ENCODE results near the gene POLR1C. TPM values are rescaled to one million over a fixed set of nuclear protein-coding genes. Genes with fewer than 3 reads are reported as not detected.
"Not testable (repeated sequence)": the region's sequence is repeated elsewhere in the genome, so short reads cannot be mapped to it uniquely, and the experiment has no call there.

The POLR1C gene
- total RNA-seq, 1 experiment from 2014 or later, result 84.6 TPM

DNA sequence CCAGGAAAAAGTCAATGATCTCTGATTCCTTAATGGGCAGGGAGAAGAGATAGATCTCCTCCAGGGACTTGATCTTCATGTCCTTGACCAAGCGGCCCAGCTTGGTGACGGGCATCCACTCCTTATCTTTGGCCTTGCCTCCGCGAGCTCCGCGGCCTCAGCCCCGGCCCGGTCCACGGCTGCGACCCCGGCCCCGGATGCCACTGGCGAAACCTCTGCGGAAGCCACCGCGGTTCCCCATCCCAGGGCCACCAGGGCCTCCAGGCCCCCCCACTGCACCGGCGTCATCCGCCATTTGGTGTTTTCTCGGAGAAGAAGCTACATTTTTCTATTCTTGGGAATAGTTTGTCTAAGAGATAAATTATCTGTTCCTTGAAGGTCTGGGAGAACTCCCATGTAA lies 22.5 kb downstream of the POLR1C start:
- H3K9ac ChIP-seq (ENCODE audit: low read length); H3K9me2 ChIP-seq (ENCODE audit: insufficient read depth); BruUV-seq (replicated peaks); H3K27me3 ChIP-seq (ENCODE audit: insufficient read depth, low read length); H3K9me3 ChIP-seq (ENCODE audit: control insufficient read depth in 1 of 2, insufficient read depth in 1 of 2, low read depth in 1 of 2, low read length in 2 of 2); DNase-seq (ENCODE audit: low read depth, low spot score); H4K20me1 ChIP-seq (ENCODE audit: insufficient read depth); H3K27ac ChIP-seq (ENCODE audit: low read depth, low read length); RAD21 ChIA-PET (ENCODE audit: low non-redundant PET in 1 of 2, low total read pairs in 2 of 2, uncharacterized antibody in 2 of 2, unreplicated experiment in 2 of 2); H3K4me3 ChIP-seq (replicated peaks in 1 of 2; ENCODE audit: low read depth in 1 of 2, low read length in 2 of 2); H3K4me2 ChIP-seq (ENCODE audit: low read length); intact Hi-C loops (cut with micrococcal nuclease); POLR2A ChIA-PET; H2AFZ ChIP-seq (ENCODE audit: low read depth, low read length, poor library complexity, severe bottlenecking); ATAC-seq; H3K4me1 ChIP-seq (ENCODE audit: control insufficient read depth in 1 of 2, insufficient read depth in 2 of 2, low read length in 2 of 2); CTCF ChIA-PET: not testable (repeated sequence)
- H3K36me3 ChIP-seq (ENCODE audit: control insufficient read depth in 1 of 2, insufficient read depth in 2 of 2, low read length in 2 of 2), result peaks cover 28 to 33% of the 10 kb centered on the region in 2 experiments; a peak in 3 of 4 replicates
- H3K79me2 ChIP-seq (ENCODE audit: insufficient read depth, low read length), result peaks cover 15% of the 10 kb centered on the region

DNA sequence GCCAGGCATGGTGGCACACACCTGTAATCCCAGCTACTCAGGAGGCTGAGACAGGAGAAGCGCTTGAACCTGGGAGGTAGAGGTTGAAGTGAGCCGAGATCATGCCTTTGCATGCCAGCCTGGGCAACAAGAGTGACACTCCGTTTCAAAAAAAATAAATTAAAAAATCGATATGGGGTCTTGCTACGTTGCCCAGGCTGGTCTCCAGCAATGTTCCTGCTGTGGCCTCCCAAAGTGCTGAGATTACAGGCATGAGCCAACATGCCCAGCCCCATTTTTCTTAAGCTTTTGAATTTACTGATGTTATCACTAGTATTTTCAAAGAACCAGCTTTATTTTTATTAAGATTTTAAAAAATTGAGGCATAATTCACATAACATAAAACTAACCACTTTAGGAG lies 23.6 kb downstream of the POLR1C start:
- Histone ChIP-seq H3K4me2 (ENCODE audit: low read length) (no peak overlapping the region), H3K9ac (ENCODE audit: low read length) (no peak overlapping the region), H3K4me3 (replicated peaks in 1 of 2; ENCODE audit: low read depth in 1 of 2, low read length in 2 of 2) (no peak overlapping the region), H2AFZ (ENCODE audit: low read depth, low read length, poor library complexity, severe bottlenecking) (no peak overlapping the region), H3K9me2 (ENCODE audit: insufficient read depth) (no peaks in the 10 kb centered on the region), H3K9me3 (ENCODE audit: control insufficient read depth in 1 of 2, insufficient read depth in 1 of 2, low read depth in 1 of 2, low read length in 2 of 2) (no peaks in the 10 kb centered on the region), H3K36me3 (ENCODE audit: control insufficient read depth in 1 of 2, insufficient read depth in 2 of 2, low read length in 2 of 2) (peaks cover 31 to 39% of the 10 kb centered on the region in 2 experiments; a peak in 3 of 4 replicates), H3K27me3 (ENCODE audit: insufficient read depth, low read length) (no peaks in the 10 kb centered on the region), H3K4me1 (ENCODE audit: control insufficient read depth in 1 of 2, insufficient read depth in 2 of 2, low read length in 2 of 2) (no peaks in the 10 kb centered on the region), H4K20me1 (ENCODE audit: insufficient read depth) (no peaks in the 10 kb centered on the region), H3K27ac (ENCODE audit: low read depth, low read length) (no peak overlapping the region), H3K79me2 (ENCODE audit: insufficient read depth, low read length) (peaks cover 17% of the 10 kb centered on the region)
- ATAC-seq (no peak), DNase-seq (ENCODE audit: low read depth, low spot score) (no peak)
- ChIA-PET POLR2A (no interaction called here), CTCF (no interaction called here), RAD21 (ENCODE audit: low non-redundant PET in 1 of 2, low total read pairs in 2 of 2, uncharacterized antibody in 2 of 2, unreplicated experiment in 2 of 2) (no interaction called here)
- no TSS peak for BruUV-seq (replicated peaks)
- TF ChIP-seq CEBPB (IDR thresholded peaks at IDR 0.05; ENCODE audit: low read depth) (no peak), ATF3 (IDR thresholded peaks at IDR 0.05) (no peak), SRF (IDR thresholded peaks at IDR 0.05; ENCODE audit: low read depth) (no peak), REST (IDR thresholded peaks at IDR 0.05; ENCODE audit: low read depth) (no peak), ELF1 (IDR thresholded peaks at IDR 0.05; ENCODE audit: borderline replicate concordance, low read depth) (no peak)
- intact Hi-C loops (cut with micrococcal nuclease), result no loop called here

Measured in HCT116 (cell line).